HG03060 (cell line): Measurements from ENCODE around the gene ADAM12.

Experiments used
- ATAC-seq: cut with Tn5 transposase; IDR thresholded peaks from one replicate; pipeline ENCODE4 v1.9.1; 2021; ENCODE audit warnings: low read depth, moderate number of reproducible peaks; ENCODE audit not compliant: unreplicated experiment

Gene ADAM12

DNA sequence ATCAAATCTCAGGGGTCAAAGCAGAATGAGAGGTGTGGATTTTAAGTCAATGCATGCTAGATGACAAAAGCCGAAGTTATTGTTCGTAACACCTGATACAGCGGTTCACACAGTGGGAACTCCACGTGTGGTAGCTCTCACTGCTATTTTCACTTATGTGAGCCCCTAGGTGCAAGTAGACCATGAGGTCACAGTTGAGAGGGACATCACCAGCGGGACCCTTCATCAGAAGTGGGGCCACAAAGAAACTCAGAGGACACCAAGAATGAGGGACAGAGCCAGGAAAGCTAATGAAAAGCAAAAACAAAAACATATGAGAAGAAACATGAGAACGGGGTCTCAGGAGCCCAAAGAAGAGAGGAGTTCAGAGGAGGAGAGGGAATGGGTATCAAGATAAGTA lies 63.5 kb downstream of the ADAM12 start:
- ATAC-seq: no peak

DNA sequence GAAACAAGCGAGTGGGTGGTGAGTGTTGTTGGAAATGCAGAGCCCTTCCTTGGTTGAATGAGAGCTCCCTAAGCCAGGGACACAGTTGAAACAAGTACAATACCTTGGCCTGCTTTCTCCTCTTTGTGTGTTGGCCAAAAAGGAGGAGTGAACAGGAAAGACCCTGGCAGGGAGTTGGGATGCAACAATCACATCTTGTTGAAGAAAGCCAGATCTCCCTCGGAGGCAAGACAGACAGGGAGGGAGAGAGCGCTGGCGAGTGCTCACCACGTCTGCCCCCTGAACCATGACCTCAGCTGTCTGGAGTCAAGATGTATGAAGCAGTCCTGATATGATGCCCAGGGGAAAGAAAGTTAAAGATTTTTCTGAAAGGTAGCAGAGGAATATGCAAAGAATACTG lies 66.8 kb downstream of the ADAM12 start:
- no peak for ATAC-seq

DNA sequence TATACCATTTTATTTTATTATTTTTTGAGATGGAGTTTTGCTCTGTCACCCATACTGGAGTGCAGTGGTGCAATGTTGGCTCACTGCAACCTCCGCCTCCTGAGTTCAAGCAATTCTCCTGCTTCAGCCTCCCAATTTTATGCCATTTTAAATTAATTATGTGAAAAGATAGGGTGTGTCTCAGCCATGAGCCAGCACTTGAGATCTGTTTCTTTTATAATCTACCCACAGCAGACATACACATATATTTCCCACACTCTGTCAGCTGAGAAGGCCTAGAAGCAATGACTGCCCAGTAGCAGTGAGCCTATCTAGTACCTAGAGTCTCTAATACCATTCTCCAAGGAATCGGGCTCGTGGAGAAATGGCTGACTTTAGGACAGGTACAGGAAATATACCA lies 70.5 kb downstream of the ADAM12 start:
- no peak for ATAC-seq

DNA sequence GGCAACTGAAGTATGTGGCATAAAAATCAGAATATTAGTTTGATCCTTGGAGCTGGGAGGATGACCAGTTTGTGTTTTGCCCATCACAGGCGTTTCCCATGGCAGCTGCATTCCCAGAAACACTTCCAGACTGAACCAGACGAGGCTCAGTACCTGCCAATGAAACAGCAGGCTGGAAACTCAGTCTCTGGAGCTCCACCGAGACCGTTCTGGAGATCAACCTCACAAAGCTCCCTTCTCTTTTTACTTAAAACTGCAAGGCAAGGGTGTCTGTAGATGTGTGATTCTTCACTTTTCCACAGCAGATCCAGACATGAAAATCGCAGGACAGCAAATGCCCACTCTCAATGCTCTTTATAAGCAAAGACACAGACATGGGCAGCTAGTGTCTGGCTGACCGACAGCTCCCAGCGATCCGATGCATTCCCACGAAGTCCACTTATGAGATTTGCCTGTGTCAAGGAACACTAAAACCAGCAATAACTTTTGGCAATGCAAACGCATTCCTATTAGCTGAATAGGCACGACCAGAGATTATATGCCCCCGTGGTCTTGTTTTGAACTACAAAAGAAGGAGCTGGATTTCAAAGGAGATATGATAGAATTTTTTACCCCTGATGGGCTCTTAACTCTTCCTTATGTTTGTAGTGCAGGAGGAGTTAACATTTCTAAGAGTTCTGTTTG lies 72.6 kb downstream of the ADAM12 start:
- no peak for ATAC-seq

DNA sequence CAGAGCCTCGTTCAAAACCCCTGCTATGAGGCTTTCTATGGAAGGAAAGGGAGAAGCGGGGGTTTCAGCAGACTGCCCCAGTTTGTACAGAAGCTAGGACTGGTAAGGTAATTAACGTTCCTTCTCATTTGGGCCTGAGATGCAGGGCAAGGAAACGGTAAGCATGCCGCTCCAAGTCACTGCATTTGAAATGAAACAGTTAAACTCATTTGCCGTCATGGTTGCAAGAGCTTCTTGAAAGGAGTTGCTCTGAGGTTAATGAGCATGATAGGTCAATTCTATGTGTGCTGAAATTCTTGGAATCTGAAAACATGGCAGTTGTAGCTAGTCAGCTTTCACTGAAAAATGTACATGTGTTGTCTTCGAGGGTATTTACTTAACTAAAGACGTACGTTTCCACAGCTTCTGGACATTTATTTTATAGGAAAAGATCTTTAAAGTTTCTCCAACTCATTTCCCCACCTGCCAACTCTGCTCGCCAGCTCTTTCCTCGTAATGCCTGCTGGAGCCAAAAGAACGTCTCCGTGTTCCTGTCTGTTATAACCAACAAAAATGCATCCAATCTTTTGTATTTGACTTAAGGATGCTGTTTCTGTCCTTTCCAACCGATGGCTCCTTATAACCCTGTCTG lies 73.3 kb downstream of the ADAM12 start:
- ATAC-seq: no peak

DNA sequence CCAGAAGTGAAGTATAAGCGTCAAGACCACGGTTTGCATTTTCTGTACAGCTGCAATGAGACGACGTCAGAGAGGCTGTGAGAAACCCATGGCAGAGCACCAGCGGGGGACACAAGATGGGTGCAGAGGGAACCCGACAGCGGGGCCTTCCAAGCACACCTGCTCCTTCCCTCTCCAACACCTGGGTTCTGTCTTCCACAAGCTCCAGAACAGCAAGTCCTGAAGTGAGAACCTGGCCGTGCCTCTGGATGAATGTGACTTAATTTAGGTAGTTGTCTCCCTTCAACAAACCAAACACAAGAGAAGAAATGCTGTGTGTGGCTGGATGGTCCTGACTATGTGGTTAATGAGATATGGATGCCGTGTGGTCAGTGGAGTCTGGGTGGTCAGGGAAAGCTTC lies 76.1 kb downstream of the ADAM12 start:
- no peak for ATAC-seq

DNA sequence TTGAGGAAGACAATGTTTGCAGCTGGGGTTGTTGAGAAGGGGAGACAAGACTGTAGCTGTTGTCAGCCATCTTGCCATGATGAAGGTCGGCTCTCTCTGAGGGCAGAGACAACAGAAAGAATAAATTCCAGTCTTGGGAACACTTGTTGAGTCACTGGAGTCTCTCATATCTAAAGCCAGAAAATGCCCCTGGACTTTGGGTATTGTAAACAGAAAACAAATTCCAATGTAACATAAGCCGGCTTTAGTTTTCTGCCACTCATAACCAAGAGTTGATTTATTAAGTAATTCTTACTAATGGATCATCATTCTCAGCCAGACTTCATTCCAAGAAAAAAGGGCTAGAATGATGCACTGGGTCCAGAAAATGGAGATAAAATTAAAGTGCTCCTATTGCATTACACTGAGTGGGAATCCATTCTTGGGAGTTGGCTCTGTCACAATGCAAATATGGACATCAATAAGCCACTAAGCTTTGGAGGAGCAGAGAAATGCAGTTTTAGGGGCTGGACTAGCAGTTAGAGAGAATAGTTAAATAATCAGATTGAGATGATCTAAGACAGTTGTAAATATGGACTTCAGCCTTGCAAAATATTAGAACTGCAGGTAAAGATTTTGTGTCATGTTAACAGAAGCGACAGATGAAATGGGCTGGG lies 78.9 kb downstream of the ADAM12 start:
- ATAC-seq: no peak

DNA sequence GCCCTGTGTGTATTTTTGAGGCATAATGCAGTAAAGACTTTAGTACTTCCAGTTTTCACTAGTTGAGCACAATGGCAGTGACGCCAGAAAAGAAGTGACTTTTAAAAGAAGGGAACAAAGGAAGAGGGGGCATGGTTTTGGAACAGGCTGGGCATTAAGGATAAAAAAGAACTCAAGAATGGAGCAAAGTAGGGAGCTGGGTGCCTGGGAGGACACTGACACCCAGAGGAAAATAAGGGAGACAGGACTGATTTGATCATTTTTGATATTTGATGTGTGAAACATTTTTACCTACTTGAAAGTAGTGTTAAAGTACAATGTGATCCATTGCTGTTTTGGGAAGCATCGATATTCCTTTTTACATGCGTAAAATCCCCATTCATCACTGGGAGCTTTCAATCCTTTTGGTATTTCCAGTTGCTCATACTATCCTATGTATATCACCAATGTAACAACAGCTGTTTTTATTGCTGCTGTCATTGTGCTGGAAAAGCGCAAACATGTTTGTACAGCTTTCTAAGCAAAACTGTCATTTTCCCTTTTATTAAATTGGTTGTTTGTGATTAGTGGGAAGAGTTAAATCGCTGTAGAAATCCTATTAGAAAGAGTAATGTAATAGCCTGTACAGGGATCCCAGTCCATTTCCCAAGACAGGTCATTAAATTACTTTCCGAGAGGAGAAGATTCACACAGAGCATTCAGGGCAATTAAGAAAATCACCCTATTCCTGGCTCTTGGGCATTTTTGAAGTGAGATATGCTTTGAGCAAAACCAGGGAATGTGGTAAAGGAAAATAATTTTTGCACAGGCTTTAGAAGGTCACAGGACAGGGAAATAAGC lies 85.2 kb downstream of the ADAM12 start:
- ATAC-seq: no peak

DNA sequence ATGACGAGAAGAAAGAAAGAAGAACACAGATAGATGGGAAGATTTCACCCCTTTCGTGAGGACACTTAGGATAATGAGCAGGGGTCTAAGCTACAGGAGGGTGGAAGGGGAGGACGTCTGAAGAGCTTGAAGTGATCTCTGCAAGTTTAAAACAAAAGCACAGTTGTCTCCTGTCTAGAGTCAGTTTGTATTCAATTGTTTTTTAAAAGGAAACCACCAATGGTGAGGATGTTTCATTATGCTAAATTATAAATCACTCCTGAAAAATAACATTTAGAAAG lies 85.9 kb downstream of the ADAM12 start:
- ATAC-seq: no peak

DNA sequence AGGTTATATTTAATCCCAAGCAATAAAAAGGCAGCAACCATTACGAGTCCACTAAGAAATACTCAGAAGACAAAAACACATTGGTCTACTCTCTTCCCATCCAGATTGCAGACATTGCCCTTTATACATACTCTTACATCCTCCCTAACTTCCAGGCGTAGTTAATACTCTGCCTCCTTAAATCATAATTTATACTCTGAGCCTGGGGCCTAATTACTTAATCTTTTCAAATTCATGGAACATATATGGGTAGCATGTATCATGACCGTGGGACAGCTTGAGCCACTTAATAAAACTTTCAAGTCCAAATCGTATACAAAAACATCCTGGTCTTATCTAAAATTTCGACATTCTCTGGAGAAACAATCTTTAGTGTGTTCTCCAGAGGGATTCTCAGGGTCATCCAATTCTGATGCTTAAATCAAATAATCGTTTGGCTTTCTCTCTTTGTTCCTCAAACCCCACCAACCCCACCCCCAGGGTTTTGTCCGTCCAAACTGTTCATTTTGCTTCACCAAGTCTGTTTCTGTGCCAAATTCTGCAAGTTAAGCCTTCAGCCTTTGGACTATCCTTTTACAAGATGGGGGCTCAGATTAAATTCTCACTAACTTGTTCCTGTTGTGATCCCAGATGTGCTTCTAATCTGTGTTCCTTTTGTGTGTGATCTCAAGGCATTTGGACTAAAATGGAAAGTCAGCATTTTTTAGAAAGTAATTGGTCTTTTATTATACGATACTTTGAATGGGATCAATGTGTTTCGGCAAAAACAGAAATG lies 86.4 kb downstream of the ADAM12 start:
- ATAC-seq: no peak

DNA sequence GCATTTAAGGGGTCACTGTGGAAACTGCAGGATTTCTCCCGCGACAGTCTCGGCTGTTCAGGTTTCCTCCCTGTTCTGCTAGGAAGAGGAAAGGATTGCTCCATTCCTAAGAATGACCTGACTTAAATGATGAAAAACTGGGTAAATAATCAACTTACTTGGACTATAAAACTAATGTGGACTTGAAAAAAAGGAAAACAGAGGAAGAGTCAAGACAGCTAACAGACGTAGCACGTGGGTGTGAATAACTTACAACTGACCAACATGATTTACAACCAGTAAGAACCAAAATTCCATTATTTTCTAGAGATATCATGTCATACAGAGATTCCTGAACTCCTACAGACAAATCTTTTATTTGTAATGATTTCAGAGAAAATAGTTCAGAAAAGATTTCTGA lies 93.8 kb downstream of the ADAM12 start:
- no peak for ATAC-seq

DNA sequence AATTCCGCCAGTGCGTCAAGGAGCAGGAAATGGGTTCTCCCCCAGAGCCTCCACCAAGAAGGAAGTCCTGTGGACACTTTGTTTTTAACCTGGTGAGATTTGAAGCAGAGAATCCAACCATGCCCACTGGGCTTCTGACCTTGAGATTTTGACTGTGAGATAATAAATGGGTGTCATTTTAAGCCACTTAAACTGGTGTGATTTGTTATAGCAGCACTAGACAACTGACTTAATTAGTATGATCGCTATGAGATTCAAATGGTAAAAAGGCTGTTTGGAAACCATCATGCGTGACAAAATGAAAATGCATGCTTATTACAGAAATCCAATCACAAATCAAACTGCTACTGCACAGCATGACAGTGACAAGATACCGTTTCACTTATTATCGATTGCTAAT lies 98.0 kb downstream of the ADAM12 start:
- no peak for ATAC-seq

DNA sequence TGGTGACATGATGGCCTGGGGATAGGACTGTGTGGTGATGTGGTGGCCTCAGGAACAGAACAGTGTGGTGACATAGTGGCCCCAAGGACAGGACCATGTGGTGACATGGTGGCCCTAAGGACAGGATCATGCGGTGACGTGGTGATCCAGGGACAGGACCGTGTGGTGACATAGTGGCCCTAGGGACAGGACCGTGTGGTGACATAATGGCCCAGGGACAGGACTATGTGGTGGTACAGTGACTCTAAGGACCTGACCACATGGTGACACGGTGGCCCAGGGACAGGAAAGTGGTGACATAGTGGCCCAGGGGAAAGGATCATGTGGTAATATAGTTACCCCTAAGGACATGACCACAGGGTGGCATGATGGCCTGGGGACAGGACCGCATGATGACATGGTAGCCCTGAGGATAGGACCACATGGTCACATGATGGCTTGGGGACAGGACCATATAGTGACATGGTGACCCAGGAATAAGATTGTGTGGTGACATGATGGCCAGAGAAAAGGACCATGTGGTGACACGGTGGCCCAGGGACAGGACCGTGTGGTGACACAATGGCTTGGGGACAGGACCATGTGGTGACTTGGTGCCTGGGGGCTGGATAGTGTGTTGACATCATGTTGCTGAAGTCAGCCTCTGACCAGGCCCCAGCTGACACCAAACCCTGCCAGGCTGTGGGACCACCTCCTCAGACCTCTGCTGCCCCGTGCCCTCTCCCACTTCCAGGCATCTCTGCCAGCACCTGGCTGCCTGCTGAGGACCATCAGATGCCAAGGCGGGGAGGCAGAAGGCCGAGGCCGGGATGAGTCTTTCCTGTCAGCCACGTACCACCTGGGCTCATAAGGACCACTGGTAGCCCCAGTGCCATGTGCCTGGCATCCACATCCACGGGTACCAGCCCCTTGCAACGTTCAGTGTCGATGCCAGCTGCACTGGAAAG lies 99.5 kb downstream of the ADAM12 start:
- ATAC-seq: no peak

DNA sequence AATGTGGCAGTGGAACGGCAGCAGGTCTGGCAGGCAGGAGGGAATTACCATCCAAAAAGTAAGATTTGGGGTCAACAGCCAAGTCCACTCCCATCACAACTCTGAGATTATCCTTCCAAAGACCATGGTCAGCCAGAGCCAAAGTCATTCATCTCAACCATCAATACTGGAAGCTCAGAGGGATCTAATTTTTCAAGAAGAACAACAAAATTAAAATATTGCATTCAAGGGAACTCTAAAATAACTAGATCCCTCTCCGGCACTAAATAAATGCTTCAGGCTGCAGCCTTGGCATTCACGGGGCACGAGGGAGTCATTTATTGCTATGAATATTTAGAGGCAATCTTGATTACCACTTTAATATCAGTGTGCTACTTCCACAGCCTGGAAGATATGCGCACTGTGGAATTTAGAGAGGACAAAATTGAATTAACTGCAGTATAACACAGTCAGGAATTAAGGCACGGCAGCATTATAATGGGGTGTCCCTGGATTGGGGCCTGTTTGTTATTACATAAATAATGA lies 102.0 kb downstream of the ADAM12 start:
- ATAC-seq: no peak

DNA sequence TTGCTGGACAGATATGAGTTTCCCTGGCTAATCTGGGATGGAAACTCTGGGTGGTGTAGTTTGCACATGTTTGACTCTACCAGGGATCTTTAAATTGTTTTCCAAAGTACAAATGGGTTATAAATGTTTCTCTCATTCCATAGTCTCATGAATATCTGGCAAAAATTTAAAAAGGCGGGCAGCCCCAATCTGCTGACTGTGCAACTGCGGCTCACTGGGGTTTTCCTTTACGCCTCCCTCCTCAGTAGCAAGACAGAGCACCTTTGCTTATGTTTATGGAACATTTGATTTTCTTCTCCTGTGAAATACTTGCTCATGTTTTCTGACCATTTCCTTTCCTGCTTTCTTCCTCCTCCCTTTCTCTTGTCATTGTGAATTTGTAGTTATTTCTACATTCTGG lies 105.0 kb downstream of the ADAM12 start:
- ATAC-seq: no peak

DNA sequence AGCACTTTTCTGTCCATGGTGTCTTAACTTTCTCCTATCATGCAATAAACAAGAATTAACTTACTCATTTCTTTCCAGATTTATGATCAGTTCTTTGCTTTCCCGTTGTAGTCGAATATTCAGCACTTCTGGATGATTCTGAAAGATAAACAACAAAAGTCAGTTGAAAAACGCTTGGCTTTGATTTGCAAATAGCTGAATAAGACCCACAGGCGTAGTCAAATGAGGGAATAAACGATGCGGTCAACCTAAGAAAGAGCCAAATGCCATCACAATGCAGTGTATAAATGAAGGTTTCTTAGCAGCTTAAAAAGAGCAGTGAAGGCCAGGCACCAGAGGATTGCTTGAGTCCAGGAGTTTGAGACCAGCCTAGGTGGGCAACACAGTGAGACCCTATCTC lies 109.4 kb downstream of the ADAM12 start:
- ATAC-seq: no peak

DNA sequence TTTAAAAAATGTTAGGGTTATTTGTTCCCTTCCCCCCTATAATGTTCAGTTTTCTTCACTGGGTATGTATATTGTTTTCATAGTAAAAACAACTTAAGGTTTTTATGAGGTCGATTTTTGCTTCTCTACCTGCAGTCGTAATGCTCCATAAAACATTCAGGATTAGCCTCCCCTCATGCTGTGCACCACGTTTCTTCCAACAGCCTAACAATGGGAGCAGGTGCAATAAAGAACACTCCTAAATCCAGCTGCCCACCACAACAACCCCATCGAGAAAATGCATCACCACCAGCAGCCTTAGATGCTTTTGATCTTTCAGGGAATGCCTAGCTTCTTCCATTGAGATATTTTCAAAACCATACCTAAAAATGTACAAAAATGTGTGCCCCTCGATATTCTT lies 111.1 kb downstream of the ADAM12 start:
- ATAC-seq: no peak

DNA sequence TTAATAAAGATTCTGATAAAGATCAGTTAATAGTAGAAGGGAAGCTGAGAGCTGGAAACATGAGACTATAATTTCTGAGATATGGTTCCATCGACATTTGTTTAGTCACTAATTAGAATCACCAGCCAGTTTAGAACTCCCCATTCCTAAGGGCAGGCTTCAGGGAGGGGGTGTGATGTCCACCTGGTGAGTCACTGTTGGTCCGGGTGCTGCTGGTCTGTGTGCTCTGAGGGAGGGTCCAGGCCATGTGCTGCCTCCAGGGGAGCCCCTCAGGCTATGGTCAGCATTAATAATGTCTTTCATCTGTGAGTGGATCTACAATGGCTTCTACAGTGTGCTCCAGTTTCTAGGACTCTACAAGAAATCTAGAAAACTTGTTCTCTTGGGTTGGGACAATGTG lies 115.8 kb downstream of the ADAM12 start:
- no peak for ATAC-seq

DNA sequence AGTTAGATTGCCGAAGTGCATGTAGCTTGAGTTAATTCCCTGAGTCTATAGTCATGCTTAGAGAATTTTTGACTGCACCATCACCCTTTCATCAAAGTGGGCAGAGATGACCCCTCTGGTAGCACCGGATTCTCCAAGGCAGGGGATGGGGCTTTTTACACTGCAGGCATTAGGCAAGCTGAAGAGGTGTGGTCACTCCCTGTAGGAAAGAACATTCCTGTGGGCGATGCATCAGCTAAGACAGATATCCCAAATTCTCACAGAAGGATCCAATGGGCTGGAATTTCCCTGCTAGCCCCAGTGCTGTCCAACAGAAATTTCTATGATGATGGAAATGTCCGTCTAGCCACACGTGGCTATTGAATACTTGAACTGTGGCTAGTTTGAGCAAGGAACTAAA lies 118.2 kb downstream of the ADAM12 start:
- ATAC-seq: no peak
